HEK293T (cell line): ENCODE results near the gene POLR1E.

Experiments
- CTCF ChIA-PET: fragments of 350-600 bp; formaldehyde crosslinking; extraction: SDS; loops from one replicate; lab custom pipeline; 2021; ENCODE audit warnings: antibody characterized with exemption, inconsistent platforms; lab: Yijun Ruan, JAX
- POLR2A ChIA-PET: fragments of 350-600 bp; formaldehyde crosslinking; extraction: SDS; loops from one replicate; lab custom pipeline; 2020; ENCODE audit warnings: antibody characterized with exemption, inconsistent platforms; lab: Yijun Ruan, JAX
- DNase-seq: peaks from one replicate; pipeline ENCODE4 v3.0.0; 2012; ENCODE audit warnings: mixed read lengths; ENCODE audit errors: extremely low spot score
- ARNT ChIP-seq: fragments of 450-650 bp; IDR thresholded peaks from 2 replicates; pipeline ENCODE4 v1.6.1; 2017; ENCODE audit warnings: mild to moderate bottlenecking
- BHLHE40 ChIP-seq: fragments of 450-650 bp; IDR thresholded peaks from 2 replicates; pipeline ENCODE4 v1.6.1; 2016; ENCODE audit warnings: mild to moderate bottlenecking, moderate library complexity, borderline replicate concordance
- CTBP1 ChIP-seq: fragments of 450-650 bp; IDR thresholded peaks from 2 replicates; pipeline ENCODE4 v1.6.1; 2016; ENCODE audit warnings: borderline replicate concordance
- FOXA1 ChIP-seq: fragments of 450-650 bp; IDR thresholded peaks from 2 replicates; pipeline ENCODE4 v1.6.1; 2016; ENCODE audit warnings: mild to moderate bottlenecking
- FOXK2 ChIP-seq: fragments of 450-650 bp; IDR thresholded peaks from 2 replicates; pipeline ENCODE4 v1.6.1; 2016; ENCODE audit warnings: mild to moderate bottlenecking
- FOXM1 ChIP-seq: fragments of 450-650 bp; IDR thresholded peaks from 2 replicates; pipeline ENCODE4 v1.6.1; 2017; ENCODE audit warnings: mild to moderate bottlenecking, borderline replicate concordance
- HDGF ChIP-seq: fragments of 450-650 bp; IDR thresholded peaks from 2 replicates; pipeline ENCODE4 v1.6.1; 2017; ENCODE audit warnings: antibody characterized with exemption, borderline replicate concordance
- L3MBTL2 ChIP-seq: fragments of 450-650 bp; conservative IDR thresholded peaks from 2 replicates; pipeline ENCODE4 v1.6.1; 2016; ENCODE audit warnings: mild to moderate bottlenecking
- LEF1 ChIP-seq: fragments of 450-650 bp; IDR thresholded peaks from 2 replicates; pipeline ENCODE4 v1.6.1; 2017; ENCODE audit warnings: mild to moderate bottlenecking, borderline replicate concordance
- NFRKB ChIP-seq: fragments of 450-650 bp; IDR thresholded peaks from 2 replicates; pipeline ENCODE4 v1.6.1; 2016; ENCODE audit warnings: mild to moderate bottlenecking, moderate library complexity
- PKNOX1 ChIP-seq: fragments of 450-650 bp; IDR thresholded peaks from 2 replicates; pipeline ENCODE4 v1.6.1; 2016
- SP1 ChIP-seq: fragments of 450-650 bp; IDR thresholded peaks from 2 replicates; pipeline ENCODE4 v1.6.1; 2017
- SUZ12 ChIP-seq: fragments of 450-650 bp; IDR thresholded peaks from 2 replicates; pipeline ENCODE4 v1.6.1; 2016; ENCODE audit warnings: mild to moderate bottlenecking
- TARDBP ChIP-seq: fragments of 450-650 bp; IDR thresholded peaks from 2 replicates; pipeline ENCODE4 v1.6.1; 2016
- ZNF384 ChIP-seq: fragments of 450-650 bp; IDR thresholded peaks from 2 replicates; pipeline ENCODE4 v1.6.1; 2016

The POLR1E gene

DNA sequence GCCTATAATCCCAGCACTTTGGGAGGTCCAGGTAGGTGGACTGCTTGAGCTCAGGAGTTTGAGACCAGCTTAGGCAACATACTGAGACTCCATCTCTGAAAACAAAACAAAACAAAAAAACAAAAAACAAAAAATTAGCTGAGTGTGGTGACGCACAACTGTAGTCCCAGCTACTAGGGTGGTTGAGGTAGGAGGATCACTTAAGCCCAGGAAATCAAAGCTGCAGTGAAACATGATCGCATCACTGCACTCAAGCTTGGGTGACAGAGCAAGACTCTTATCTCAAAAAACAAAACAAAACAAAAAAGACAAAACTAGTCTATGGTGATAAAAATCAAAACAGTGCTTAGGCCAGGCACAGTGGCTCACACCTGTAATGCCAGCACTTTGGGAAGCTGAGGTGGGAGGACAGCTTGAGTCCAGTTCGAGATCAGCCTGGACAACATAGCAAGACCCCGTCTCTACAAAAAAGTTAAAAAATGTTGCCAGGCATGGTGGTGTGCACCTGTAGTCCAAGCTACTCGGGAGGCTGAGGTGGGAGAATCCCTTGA, 61.7 kb downstream of the POLR1E start:
- ChIA-PET CTCF (no interaction called here), POLR2A (no interaction called here)
- TF ChIP-seq CTBP1 (no peak), HDGF (no peak), FOXA1 (no peak), BHLHE40 (no peak)
- no peak for DNase-seq

DNA sequence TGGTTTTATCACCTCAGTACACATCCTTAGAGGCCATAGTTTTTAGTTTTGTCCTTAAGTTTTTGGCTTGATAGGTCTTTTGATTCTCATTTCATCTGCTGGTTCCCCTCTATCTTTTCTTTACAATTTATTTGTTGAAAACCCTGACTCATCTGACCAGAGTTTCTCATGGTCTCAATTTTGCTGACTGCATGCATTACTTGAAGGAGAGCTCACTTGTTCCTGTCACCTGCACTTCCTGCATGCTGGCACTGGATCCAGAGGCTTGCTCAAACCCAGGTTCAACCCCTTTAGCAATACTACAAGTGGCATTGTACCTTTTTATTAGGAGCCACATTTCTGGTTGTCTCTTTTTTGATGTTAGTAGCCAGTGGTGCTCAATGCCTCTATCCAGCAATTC, 63.8 kb downstream of the POLR1E start:
- ChIA-PET POLR2A (no interaction called here), CTCF (no interaction called here)
- no peak for TF ChIP-seq BHLHE40
- TF ChIP-seq L3MBTL2: no peak
- TF ChIP-seq FOXK2: no peak
- TF ChIP-seq HDGF: no peak
- no peak for TF ChIP-seq SUZ12
- TF ChIP-seq FOXM1: no peak
- no peak for TF ChIP-seq ARNT
- TF ChIP-seq CTBP1: no peak
- no peak for TF ChIP-seq NFRKB
- no peak for DNase-seq

DNA sequence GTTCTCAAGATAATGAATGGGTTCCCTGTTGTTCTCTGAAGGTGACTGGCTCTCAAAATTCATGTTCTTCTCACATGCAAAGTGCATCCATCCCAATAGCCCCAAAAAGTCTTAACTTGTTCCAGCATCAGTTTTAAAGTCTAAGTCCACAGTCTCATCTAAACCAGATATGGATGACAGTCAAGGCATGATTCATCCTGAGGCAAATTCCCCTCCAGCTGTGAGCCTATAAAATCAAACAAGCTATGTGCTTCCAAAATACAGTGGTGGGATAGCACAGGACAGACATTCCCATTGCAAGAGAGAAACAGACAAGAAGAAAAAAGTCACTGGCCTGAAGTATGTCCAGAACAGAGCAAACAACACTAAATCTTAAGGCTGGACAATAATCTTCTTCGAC, 65.0 kb downstream of the POLR1E start:
- TF ChIP-seq PKNOX1: no peak
- TF ChIP-seq SP1: no peak
- TF ChIP-seq TARDBP: no peak
- TF ChIP-seq ZNF384: no peak
- no peak for TF ChIP-seq SUZ12

GRCh38 chr9:37551468-37551867, 65.7 kb downstream of the POLR1E start:
- CTCF ChIA-PET: no interaction called here
- POLR2A ChIA-PET: interaction anchor here (1.0 kb wide), 1 partner anchor 66 kb away, joined by 5 read pairs; the partner anchor contains the start of gene POLR1E
- no peak for DNase-seq
- TF ChIP-seq CTBP1: no peak
- TF ChIP-seq LEF1: no peak
- no peak for TF ChIP-seq SP1
- no peak for TF ChIP-seq L3MBTL2
- TF ChIP-seq ZNF384: no peak
- TF ChIP-seq FOXA1: no peak
- TF ChIP-seq PKNOX1: no peak
- TF ChIP-seq SUZ12: no peak

More for the DNA sequence above, 65.0 kb downstream of the POLR1E start:
- CTCF ChIA-PET: no interaction called here
- no peak for DNase-seq
- POLR2A ChIA-PET: interaction anchor here (1.0 kb wide), 1 partner anchor 65 kb away, joined by 5 read pairs; the partner anchor contains the start of gene POLR1E

GRCh38 chr9:37551888-37552287, 66.1 kb downstream of the POLR1E start:
- ChIA-PET POLR2A (interaction anchor here (1.0 kb wide), 1 partner anchor 66 kb away, joined by 5 read pairs; the partner anchor contains the start of gene POLR1E), CTCF (no interaction called here)
- DNase-seq: no peak
- TF ChIP-seq CTBP1 (no peak), FOXA1 (no peak)
